Left hindlimb (tissue), 1 donor: ENCODE results near the gene NUDT5.
"Not testable (repeated sequence)": the region's sequence is repeated elsewhere in the genome, so short reads cannot be mapped to it uniquely, and the experiment has no call there.

ENCODE experiments used
- DNase-seq: peaks from one replicate; pipeline ENCODE4 v3.0.0-alpha.2; 2018

Gene NUDT5

DNA sequence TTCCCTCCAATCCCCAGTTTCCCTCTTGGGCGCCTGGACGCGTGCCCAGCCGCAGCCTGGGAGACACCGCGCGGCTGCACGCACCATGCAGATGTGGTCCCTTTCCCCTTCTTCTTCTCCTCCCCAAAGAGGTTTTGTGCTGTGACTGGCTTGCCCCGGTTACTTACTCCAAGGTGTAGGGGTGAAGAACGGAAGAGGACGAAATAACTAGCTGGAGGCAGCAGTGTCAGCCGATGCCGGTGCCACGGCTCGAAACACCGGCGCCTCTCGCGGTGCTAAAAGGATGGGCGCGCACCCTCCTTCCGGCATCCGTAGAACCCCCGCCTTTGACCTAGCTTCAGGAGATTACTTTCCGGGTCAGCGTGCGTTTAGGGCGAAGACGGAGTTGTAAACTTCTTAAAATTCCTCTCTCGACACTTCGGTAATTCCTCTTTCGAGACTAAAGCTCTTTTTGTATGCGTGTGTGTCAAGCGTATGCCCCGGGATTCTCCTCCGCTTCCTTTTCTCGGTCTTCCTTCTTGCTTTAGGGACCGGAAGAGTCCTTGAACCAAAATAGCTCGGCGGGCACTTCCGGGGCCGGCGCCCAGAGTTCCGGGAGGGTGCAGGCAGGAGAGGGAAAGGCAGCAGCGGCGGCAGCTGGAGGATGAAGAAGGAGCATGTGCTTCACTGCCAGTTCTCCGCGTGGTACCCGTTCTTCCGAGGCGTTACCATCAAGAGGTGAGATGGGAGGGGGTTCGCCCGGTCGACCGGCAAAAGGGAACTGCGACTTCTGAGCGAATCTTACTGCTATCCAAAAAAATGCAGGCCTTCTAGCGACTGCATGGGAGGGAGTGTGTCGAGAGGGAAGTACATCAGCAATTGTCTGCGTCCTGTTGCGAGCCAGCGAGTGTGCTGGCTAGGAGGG lies at the start of gene NUDT5, which contains the start of gene CDC123:
TSS of gene NUDT5 (minus strand) at position 289 of the 904 bp plus-strand sequence. CDS start 9,600 bp downstream, outside the sequence.
TSS of gene CDC123 (plus strand) at position 586 of the 904 bp plus-strand sequence. CDS start at position 644, 58 bp downstream.
- peak; percentile 91 for DNase-seq

DNA sequence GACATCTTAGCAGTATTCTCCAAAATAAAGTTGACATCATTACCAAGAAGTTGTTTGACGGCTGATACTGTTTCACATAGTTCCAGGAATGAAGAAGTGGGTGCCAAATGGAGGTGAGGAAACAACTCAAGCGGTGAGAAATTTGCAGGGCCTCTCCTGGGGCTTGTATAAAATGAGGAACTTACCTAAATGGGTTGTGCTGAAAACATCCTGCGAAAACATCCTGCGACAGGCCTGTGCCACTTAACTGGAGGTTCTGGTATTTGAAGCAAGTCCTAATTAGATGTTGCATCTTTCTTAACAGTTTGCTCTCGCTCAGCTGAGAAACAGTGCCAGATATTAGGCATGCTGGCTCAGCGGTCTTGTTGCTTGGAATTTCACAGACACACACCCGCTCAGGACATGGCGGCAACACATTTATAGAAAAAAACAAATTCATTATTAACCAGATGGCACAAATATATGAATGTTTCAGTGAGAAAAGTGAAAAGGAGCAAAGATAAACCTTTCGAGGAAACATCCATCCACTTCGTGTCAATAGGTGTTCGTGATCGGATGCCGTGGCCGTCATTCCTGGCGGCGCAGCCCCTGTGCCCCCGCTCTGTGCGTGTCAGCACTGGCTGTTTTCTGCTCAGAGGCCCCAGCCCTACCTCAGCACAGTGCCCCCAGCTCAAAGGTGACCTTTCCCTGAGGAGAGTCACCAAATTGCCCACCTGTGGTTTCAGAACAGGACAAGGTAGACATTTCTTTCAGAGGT lies 48.4 kb upstream of the NUDT5 start:
- DNase-seq, result no peak

DNA sequence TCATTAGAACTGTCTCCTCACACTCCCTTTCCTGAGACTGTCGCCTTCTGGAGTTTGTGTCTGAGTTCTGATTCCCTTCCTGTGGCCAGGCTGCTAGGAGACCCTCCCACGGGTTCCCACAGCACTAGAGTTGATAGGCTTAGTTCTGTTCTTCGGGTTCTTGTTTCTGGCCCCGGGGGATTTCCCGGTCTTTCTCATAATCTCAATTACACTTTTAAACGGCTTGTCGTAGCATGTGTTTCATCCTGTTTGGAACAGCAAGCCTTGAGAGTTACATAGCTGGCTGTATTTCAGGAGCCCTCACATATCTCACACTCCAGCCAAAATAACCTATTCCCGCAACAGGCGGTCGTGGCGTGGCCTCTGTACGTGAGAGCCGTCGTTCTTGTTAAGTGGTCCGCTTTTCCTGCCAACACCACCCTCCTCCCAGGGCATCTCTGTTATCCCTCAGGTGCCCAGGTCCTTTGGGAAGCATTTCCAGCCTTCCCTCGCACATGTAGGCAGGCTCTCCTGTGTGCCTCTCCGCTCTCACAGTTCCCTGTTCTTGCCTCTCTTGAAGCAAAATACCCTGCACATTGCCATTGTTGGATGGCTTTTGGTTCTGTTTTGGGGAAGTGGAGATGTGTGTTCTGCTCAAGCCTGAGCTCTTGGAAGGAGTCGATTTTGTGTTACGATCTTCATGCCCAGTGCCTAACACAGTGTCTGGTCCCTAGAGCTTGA lies 46.3 kb upstream of the NUDT5 start:
- DNase-seq, result no peak

DNA sequence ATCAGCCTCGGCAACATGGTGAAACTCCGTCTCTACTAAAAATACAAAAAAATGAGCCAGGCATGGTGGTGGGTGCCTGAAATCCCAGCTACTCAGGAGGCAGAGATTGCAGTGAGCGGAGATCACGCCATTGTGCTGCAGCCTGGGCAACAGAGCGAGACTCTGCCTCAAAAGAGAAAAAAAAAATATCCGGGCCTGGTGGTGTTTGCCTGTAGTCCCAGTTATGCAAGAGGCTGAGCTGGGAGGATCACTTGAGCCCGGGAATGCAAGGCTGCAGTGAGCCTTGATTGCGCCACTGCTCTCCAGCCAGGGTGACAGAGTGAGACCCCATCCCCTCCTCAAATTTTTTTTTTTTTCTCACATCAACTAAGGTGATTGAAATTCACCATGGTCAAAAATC lies 43.1 kb upstream of the NUDT5 start:
- no peak for DNase-seq

DNA sequence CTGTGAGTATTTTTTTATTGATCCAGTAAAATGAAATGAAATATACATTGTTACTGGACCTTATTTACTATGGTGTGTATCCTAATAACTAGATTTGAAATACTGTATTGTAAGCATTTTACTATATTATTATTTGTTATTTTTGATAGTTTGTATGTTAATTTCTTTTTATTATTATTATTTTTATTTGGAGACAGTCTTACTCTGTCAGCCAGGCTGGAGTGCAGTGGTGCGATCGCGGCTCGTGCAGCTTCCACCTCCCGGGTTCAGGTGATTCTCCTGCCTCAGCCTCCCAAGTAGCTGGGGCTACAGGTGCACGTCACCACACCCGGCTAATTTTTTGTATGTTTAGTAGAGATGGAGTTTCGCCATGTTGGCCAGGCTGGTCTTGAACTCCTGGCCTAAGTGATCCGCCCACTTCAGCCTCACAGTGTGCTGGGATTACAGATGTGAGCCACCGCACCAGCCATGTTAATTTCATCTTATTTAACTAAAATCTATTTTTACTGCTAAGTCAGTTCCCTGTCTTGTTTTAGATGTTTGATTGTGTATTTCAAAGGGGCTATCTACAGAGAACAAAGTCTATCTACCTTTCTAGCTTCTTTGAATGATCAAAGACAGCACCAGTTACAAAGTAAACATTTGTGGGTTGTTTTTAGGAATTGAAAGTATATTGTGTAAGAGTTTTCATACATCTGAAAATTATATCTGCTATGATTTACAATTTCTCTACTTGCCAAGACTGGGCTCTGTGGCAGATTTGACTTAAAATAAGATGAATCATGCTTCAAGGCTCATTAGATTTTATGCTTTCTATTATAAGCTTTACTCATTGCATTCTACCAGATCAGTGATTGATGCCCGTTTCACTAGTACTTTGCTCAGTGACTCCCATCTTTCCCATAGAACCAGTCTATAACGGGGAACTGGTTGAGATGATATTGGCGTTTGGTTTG lies 41.9 kb upstream of the NUDT5 start:
- no peak for DNase-seq

DNA sequence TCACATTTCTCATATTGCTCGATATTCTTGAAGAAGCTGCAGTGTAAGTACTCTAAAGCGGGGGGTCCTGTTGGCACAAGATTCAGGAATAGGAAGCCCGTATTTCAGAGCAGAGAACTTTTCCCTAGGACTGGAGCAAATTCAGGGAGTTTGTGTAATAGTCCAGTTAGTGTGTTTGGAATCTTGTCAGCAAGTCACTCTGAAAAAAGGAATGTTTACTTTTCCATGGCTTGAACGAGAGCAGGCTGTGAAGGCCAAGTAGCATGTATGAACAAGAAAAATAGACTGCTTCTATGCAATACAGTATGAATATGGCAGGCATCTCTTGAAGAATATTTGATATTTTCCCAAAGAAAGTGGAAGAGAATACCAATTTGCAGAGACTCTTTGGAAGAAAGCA lies 40.1 kb upstream of the NUDT5 start:
- DNase-seq, result no peak

DNA sequence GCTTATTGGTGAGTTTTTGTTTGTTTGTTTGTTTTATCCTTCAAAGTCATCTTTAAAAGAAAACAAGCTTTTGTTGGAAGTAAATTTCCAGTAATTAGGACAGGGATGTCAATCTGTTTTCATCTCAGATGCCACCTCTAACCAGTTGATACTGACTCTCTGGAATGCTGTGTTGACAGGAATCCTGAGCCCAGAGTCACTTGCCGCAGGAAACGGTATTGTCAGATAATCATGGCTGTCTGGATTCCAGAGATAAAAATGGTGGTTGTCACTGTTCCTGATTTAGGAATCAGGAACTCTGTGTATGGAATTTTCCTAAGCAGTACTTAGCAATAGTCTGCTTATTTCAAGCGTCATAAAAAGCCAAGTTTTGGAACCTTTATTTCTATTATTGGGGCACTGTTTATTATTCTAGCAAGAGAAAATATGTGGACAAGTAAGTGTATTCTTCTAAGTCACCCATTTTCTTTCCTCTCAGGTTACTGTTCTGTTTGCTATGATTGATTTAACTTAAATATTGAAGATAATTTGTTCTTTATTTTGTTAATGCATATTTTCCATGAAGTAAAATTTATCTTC lies 39.5 kb upstream of the NUDT5 start:
- no peak for DNase-seq

DNA sequence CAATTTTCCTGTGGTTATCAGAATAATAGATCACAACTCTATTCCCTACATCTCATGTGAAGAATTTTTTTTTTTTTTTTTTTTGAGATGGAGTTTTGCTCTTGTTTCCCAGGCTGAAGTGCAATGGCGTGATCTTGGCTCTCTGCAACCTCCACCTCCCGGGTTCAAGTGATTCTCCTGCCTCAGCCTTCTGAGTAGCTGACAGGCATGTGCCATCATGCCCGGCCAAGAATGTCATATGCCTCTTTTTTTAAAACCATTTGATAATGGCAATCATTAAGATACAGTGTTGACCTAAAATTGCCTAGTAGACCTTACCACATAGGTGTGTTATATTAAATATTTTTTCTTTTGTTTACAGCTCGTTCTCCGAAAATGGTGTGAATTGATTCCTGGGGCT lies 39.0 kb upstream of the NUDT5 start:
- DNase-seq, result not testable (repeated sequence)

DNA sequence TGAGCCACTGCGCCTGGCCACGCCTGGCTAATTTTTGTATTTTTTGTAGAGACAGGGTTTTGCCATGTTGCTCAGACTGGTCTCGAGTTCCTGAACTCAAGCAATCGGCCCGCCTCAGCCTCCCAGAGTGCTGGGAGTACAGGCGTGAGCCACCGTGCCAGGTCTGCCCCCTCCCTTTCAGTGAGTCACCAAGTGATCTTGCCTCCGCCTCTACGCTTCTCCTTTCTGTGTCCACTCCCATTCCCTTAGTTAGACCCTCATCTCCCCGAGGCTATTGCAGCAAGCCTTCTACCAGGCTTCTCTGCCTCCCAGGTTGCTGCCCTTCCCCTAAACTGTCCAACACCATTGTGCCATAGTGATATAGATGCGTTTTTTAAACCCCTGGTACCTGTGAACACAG lies 33.2 kb upstream of the NUDT5 start:
- no peak for DNase-seq

DNA sequence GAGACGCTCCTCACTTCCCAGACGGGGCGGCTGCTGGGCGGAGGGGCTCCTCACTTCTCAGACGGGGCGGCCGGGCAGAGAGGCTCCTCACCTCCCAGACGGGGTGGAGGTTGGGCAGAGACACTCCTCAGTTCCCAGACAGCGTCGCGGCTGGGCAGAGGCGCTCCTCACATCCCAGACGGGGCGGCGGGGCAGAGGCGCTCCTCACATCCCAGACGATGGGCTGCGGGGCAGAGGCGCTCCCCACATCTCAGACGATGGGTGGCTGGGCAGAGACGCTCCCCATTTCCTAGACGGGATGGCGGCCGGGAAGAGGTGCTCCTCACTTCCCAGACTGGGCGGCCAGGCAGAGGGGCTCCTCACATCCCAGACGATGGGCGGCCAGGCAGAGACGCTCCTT lies 30.7 kb upstream of the NUDT5 start:
- not testable (repeated sequence) for DNase-seq

DNA sequence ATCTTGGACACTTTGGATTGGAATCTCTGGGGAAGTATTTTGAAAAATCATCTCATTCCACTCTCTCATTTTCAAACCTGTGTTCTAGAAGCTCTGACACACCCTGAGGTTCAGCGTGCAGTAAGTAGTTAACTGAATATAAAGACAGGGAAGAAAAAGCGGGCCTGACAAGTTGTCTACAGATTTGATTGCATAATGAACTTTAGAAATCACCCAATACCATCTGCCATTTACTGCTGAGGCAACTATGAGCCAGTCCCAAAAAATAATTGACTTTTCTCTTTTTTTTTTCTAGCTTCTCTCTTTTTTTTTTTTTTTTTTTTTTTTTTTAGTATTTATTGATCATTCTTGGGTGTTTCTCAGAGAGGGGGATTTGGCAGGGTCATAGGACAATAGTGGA lies 29.8 kb upstream of the NUDT5 start:
- DNase-seq, result no peak

DNA sequence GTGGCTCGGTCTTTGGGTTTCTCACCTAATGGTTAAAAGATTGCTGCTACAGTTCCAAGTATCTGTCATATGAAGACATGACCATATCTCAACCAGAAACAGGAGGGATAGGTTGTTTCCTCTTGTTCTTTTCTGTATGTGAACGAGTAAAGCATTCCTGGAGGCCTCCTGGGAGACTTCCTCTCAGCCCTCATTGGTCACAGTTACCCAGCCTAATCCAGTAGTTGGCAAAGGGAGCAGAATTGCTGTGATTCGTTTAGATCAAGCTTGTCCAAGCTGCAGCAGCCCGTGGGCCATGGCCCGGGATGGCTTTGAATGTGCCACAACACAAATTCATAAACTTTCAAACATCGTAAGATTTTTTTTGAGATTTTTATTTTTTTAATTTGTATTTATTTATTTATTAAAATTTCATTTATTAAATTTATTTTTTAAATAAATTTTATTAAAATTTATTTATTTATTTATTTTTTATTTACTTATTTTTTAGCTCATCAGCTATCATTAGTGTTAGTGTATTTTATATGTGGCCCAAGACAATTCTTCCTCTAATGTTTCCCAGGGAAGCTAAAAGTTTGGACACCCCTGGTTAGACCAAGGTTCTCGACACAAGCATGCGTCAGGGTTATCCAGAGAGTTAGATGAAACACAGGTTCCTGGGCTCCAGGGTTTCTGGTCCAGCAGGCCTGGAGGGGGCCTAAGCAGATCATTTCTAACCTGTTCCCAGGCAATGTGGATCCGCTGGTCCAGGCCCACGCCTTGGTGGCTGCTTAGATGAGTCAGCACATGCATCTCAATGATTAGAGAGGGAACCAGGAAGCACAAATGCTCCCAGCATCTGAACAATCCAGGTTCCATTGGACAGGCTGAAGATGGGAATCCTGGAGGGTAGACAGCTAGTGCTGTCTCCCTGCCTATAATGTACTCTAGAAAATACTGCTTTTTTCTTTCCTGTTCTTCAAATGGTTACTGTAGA lies 25.9 kb upstream of the NUDT5 start:
- no peak for DNase-seq

DNA sequence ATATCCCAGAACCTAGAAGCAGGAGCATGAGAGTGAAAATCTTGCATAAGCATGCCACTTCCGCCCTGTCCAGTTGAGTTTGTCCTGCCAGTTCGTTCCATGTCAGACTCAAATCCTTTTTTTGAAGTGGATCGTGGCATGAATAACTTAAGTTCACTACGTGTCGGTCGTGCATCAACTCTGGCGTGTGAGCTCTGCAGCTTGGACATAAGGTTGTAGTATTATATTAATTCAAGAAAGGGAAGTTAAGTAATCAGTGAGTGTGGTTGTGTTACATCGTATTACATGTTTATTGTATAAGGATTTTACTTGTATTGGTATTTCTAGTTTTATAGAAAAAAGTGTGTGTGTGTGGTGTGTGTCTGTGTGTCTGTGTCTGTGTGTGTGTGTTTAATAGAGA lies 23.3 kb upstream of the NUDT5 start:
- no peak for DNase-seq

DNA sequence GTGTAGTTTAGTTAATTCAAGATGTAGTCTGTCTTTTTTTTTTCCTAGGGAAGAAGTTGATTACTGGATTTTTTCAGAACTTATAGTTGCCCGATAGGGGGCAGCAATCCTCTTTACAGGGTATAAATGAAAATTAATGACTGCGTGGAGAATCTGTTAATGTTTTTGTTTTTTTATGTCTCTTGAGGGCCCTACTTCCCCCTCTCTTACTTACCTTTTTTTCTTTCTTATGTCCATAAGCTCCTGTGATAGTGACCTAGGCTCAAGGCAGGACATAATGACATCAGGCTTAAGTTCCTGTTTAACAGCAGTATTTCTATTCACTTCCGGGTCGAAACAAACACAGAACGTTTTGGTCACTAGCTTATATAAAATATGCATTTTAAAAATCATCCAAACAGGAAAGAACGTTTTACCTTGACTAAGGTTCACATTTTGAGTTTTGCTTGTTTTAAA lies 19.1 kb upstream of the NUDT5 start:
- DNase-seq, result no peak

DNA sequence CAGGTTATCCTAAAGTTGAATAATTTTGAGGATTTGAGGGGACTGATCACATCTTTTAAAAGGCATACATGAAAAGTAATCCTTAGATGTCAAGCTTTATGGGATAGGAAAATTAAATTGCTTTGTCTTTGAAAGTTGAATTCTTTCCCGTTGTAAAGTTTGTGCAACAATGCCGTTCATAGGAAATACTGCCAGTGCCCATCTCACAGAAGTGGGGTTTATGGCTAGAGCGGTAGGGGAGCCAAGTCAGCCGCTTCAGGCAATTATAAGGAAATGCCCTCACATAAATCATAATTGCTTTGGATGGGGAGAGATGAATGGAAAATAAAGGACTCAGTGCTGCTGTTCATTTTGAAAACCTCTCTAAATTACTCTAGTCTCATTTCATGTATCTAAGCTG lies 18.4 kb upstream of the NUDT5 start:
- DNase-seq, result no peak

DNA sequence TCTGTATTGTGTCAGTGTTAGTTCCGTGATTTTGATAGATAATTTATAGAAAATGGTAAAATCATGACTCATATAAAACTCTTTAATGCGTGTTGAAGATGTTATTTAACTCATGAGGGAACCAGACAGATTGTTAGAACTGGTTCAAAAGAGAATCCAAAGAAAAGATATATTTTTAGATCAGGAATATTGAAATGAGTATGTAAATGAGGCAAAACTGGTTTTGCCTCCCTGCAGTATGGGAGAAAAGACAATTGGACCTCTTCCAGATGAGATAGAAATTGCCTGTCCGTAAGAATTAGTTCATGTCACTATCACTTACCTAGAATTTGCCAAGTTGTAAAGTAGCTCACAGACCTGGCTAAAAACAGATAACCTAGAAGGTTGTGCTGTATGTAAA lies 17.9 kb upstream of the NUDT5 start:
- DNase-seq, result no peak

DNA sequence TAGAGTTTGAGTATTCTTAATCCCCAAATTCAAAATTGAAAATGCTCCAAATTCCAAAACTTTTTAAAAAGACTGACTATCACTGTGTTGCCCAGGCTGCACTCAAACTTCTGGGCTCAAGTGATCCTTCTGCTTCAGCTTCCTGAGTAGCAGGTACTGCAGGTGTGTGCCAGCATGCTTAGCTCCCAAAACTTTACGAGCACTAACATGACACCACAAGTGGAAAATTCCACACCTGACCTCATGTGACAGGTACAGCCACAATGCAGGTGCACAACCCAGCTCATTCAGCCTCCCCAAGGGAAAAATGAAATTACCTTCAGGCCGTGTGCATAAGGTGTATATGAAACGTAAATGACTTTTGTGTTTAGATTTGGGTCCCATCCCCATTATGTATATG lies 16.8 kb upstream of the NUDT5 start:
- no peak for DNase-seq

DNA sequence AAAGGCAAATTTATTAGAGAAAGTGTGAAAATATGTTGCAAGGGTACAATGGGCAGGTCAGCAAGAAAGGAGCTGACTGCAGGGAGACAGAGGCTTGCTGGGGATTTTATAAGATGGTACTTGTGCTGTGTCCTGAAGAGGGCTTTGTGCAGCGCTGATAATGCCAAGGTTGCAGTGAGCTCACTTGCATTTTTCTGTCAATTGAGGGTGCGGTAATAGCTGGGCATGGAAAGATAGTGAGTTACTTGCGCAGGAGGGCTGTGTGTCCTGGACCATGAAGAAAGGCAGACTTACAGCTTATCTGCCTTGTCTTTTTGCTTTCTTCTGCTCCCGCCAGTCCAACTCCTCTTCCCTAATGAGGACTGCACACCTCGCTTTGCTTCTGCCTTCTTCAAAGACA lies 12.8 kb upstream of the NUDT5 start:
- DNase-seq, result no peak

DNA sequence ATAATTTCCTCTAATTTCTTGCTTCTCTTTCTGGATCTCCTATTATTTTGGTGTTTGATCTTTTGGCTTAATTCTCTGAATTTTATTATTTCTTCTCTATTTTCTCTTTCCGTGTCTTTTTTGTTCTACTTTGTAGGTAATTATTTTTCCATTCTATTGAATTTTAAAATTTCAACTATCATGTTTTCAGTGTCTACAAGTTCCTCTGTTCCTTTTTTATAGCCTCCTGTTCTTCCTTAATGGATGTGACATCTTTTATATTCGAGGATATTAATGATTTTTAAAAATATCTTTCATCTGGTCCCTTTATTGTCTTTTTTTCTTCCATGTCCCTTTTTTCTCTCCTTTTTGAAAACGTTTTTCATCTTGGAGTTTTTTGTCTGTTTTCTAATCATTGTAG lies 11.4 kb upstream of the NUDT5 start:
- no peak for DNase-seq

DNA sequence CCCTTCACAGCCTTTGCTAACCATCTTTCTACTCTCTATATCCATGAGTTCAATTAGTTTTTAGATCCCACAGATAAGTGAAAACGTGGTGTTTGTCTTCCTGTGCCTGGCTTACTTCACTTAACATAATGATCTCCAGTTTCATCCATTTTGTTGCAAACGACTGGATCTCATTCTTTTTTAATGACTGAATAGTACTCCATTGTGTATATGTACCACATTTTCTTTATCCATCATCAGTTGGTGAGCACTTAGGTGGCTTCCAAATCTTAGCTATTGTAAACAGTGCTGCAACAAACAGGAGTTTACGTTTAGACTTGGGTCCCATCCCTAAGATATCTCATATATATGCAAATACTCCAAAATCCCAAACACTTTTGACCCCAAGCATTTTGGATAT lies 9.4 kb upstream of the NUDT5 start:
- no peak for DNase-seq
